AG09309 (cell line): ENCODE measurements around the gene RASA3.

Experiments used
- DNase-seq: peaks from one replicate; pipeline ENCODE4 v3.0.0-alpha.2; 2010; ENCODE audit warnings: low read depth
- H3K4me3 ChIP-seq: 2 replicates; pipeline ENCODE4 v1.5.1; 2011; ENCODE audit warnings: mild to moderate bottlenecking, low read depth, low read length, moderate library complexity; ENCODE audit not compliant: control insufficient read depth
- CTCF ChIP-seq: IDR thresholded peaks from 2 replicates; pipeline ENCODE4 v1.5.1; 2011; ENCODE audit warnings: mild to moderate bottlenecking, low read depth, low read length, inconsistent platforms; ENCODE audit not compliant: insufficient read depth, control insufficient read depth; ENCODE audit errors: missing control alignments

The RASA3 gene

GRCh38 chr13:114050536-114051450, 81.6 kb downstream of the RASA3 start:
- no peak overlapping the region for H3K4me3 ChIP-seq
- no peak for TF ChIP-seq CTCF
- DNase-seq = no peak

- no peak for TF ChIP-seq CTCF
- no peak for DNase-seq
- no peak overlapping the region for H3K4me3 ChIP-seq
Measured at GRCh38 chr13:114049626-114050101, 82.8 kb downstream of the RASA3 start.

GRCh38 chr13:114049026-114049425, 83.4 kb downstream of the RASA3 start:
- H3K4me3 ChIP-seq = no peak overlapping the region
- no peak for DNase-seq
- TF ChIP-seq CTCF = no peak

GRCh38 chr13:114048443-114048842, 84.0 kb downstream of the RASA3 start:
- no peak for DNase-seq

GRCh38 chr13:114047358-114047881, 85.0 kb downstream of the RASA3 start:
- TF ChIP-seq CTCF = no peak
- H3K4me3 ChIP-seq = no peak overlapping the region
- no peak for DNase-seq

More at GRCh38 chr13:114048443-114048842, 84.0 kb downstream of the RASA3 start:
- no peak for TF ChIP-seq CTCF
- H3K4me3 ChIP-seq = no peak overlapping the region

- DNase-seq = no peak
- no peak overlapping the region for H3K4me3 ChIP-seq
- no peak for TF ChIP-seq CTCF
Measured at GRCh38 chr13:114046431-114046975, 85.9 kb downstream of the RASA3 start.
